ENCODE measurements around the gene LCOR.

Gene LCOR

DNA sequence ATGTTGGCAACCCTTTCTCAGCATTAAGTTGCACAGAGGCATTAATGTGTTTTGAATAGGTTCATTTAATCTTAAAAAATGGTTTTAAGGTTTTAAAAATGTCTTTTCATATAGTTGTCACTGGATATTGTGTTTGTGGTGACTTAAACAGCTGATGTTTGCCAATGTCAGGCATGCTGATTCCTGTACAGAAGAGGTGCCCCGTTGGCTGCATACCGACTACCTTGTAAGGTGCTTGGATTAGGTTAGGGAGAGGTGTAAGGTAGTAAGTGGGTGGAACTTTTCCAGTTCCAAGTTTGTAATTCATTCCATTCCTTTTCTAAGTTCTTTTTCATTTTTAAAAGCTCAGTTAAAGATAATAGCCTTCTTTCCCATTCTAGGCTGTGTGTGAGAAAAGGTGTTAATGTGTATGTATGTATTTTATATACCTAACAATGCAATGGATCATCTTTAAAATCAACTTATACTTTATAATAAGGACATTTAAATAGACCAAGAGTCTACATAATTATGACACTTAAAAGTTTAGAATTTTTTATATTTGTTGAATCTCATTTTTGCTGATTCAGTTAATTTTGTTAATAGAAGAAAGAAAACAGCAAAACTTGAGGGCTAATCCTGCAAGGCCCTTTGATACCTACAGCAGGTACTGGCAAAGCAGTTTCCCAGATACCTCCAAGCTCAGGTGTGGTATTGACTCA, 155.2 kb downstream of the LCOR start:
- DNase-seq (ENCODE audit: low read depth in 2 of 2), result no peak

DNA sequence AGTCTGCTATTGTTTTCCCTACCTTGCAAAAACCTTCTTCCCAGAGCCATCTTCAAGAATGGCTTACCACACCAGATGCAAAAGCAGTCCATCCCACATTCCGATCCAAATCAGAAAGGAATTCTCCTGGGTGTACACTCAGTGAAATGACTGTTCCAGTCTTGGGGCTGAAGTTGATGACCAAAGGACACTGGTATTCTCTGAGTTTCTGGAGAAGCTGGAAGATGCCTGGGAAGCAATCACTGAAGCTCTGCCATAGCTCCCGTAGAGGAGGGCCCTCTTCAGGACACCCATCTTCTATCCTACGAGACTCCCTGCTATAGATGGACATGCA, 155.7 kb downstream of the LCOR start:
- no peak for DNase-seq (ENCODE audit: low read depth in 2 of 2)

DNA sequence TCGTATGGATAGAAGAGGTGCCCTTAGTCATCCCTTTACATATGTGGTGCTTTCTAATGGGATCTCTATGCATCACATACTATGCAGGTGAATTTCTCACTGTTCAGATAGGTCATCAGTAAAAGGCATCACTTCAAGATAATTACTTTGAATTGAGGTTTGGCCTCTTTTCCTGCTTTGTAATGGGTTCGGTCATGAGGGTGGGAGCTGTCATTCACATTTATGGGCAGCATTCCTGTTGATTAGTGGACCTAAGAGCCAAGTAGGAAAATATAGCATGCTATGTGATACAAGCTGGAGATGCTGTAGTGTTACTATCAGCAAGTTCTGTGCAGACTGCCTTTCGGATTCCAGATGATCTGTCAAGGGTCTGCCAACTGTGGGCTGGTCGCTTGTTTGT, 156.3 kb downstream of the LCOR start:
- DNase-seq (ENCODE audit: low read depth in 2 of 2), result no peak

DNA sequence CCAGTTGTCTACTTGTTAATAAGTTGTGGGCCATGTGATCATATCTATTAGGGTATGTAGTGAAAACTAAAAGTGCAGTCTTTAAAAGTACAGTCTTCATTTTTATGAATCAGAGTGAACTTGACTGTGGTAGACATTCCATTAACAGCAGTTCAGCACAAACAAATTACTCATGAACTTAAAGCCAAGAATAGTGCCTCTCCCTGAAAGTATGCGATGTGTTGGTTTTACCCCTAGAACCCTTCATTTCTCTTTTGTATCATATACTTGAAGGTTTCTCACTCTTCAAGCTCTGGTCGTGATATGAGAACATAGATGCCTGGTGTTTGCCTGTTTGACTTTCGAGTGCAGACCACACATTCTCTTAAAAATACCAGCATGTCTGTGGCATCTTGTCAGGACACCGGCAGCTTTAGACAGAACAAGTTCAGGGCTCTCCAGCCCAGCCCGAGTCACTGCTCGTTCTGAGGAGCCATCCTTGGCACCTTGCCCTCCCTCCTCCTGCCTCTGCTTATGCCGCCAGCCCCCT, 159.3 kb downstream of the LCOR start:
- DNase-seq (ENCODE audit: low read depth in 2 of 2), result no peak

DNA sequence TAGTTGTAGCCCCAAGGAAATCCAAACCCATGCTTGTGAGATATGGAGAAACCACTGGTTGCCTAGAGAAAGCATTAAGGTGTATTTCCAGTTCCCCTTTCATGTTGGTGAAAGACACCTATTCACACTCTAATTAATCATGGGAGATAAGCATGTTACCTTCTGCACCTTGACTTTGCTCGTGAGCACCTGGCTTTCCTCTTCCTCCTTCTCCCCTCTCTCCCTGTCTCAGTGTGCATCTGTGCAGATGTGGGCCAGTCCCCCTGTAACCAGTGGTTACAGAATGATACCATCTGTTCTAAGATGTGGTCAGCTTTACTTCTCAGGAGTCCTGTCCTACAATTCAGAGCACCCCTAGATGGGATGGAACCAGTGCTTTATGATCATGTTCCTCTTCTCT, 160.6 kb downstream of the LCOR start:
- DNase-seq (ENCODE audit: low read depth in 2 of 2), result no peak

DNA sequence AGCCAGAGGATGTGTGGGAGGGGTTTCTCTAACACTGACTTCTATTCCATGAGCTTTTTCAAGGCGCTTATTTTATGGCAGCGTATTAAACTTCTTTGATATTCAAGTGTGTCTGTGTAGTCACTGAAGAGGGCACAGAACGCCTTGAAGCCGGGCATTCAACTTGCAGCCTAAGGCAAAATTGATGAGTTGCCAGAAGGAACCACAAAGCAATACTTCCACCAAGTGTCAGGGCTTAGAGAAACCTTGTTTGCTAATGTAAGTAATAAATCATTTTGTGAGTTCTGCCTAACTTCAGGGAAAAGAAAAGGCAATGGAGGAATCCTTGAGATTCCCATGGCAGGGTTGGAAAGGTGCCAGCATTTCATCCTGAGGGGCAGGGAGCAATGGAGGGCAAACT, 163.8 kb downstream of the LCOR start:
- DNase-seq (ENCODE audit: low read depth in 2 of 2), result no peak

DNA sequence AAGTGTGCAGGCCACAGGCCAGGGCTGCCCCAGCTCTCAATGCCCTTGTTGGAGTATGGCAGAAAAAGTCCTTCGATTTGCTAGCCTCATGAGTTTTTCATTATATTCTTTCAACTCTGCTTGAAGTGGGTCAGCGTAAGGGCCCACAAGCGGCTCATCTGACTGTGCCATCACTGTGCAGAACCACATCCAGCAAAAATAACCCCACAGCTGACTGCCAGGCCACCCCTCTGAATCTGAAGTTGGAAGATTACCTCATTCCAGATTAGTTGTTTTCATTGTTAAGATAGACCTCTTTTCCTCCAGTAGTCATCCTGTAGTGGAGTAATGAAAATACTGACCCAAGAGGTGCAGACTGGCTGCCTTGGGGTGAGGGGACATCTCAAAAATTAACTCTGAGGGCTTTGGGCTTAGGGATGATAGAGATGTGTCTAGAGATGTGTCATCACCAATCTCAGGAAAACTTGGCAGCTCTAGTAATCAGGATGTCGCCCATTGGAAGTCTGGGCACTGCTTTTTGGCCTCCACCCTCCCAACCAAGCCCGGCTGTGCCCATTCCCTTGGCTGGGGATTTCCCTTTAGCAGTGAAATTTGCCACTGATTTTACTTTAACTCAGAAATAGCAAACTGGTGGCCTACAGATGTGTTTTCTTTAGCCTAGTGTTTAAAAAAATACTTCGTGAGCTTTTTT, 164.3 kb downstream of the LCOR start:
- DNase-seq (ENCODE audit: low read depth in 2 of 2), result no peak

DNA sequence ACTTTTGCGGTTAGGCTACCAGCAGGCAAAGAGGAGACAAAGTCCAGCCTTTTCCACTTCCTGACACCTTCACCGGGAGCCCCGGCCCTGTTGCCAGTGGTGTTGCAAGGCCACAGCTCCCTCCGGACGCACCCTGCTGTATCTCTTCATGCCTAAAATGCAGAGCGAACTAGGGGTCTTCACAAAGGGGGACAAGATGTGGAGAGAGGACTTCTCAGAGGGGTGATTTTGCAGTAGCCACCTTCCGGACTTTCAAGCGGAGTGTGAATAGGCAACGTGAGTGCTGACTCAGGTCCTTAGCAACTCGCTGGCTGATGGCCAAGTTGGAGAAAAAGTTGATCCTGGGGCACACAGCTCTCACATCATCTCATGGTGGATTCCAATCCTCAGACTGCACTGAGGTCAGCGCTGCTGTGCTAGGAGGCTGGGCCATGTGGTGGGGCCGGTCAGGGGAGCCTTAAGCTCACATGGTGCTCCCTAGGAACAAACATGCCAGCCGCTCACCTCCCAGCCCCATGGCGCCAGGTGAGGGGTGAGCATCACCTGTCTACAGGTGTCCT, 166.3 kb downstream of the LCOR start:
- no peak for DNase-seq (ENCODE audit: low read depth in 2 of 2)

DNA sequence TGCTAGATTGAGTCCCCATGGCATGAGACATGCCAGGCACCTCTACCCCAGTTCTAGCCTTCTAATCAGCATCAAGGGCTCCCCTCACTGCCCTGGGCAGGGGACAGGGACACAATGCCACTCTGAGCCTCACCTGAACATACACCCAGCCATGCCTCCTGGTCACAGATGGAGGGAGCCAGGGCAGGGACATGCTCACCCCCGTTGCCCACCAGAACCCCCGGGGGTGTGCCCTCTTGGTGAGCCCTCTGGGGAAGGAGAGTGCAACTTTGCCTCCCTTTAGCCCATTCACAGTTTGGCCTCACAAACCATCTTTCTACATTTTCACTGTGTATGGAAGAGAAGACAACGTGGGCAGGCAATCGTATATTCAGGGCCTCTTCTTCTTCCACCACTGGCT, 167.2 kb downstream of the LCOR start:
- DNase-seq (ENCODE audit: low read depth in 2 of 2), result no peak

DNA sequence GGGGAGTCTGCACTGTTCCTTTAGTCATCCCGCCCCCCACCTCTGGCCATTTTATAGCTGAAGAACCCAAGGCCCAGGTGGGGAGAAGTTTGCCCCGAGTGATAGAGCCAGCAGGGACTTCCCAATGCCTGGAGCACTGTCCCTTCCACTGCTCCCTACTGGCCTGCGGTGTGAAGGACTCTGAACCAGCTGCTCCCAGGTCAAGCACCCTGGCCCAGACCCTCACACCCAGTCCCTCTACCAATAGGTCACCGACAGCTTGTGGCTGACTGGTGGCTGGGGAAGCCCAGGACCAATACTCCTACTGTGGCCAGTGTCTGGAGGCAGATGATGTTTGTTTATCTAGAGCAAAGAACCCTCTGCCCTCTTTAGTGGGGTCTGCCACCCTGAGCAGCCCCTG, 167.9 kb downstream of the LCOR start:
- DNase-seq (ENCODE audit: low read depth in 2 of 2), result no peak

DNA sequence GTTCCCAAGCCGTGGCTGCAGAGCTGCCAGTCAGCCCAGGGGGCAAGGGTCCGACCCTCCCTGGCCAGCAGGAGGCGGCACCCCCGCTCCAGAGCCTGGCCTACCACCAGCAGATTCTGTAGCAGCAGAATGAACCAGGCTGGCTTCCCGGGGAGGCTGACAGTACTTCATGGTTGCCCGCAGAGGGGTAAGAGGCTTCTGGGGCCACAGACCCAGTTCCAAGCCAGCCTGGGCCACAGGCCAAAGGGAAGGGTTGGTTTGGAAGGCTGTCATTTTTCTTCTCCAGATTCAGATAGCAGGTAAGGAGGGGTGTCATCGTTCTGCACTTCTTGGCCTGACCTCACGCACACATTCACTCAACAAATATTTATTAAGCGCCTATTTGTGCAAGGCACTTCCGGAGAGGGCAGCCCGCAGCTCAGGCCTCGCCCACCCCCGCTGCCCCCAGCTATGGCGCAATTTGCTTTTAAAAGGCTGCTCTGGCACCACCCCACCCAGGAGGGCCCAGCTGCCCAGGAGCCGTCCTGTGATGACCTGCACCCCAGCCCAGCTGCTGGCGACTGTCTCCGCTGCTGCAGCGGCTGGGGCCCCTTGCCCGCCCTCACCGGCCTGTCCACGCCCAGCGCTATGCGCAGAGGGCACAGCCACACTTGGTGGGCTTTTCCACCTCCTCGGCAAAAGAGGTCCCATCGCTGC, 168.5 kb downstream of the LCOR start:
- DNase-seq (ENCODE audit: low read depth in 2 of 2), result no peak

DNA sequence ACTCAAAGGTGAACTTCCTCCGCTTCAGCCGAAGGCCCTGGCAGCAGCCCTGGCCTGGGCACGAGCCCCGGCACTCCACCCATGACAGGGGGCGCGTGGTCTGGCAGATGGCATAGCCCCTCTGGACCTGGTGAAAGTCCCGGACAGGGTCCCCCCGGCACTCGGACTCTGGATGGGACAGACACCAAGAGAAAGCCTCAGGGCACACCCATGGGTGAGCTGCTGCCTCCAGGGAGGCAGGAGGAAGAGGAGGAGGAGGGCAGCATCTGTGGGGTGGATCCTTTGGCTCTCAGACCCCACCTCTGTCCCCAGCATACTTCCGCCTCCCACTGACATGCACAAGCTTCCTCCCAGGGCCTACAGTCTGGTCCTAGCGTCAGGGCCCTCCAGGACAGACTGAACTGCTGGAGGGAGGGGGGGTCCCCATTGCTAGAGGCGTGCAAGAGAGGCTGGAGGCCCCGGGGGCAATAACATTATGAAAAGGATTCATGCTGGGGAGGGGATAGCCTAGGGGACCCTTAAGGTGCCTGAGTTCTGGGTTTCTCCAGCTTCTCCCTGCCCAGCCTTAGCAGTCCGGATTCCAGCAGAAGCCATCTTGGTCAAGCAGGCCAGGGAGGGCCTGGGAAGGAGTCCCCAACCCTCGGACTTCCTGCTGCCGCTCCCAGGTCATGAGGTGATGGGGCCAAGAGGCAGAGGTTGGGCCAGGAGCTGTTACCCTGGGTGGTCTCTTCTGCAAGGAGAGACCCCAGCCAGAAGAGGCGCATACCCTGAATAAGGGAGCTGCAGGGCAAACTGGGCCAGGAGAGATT, 169.3 kb downstream of the LCOR start:
- no peak for DNase-seq (ENCODE audit: low read depth in 2 of 2)

DNA sequence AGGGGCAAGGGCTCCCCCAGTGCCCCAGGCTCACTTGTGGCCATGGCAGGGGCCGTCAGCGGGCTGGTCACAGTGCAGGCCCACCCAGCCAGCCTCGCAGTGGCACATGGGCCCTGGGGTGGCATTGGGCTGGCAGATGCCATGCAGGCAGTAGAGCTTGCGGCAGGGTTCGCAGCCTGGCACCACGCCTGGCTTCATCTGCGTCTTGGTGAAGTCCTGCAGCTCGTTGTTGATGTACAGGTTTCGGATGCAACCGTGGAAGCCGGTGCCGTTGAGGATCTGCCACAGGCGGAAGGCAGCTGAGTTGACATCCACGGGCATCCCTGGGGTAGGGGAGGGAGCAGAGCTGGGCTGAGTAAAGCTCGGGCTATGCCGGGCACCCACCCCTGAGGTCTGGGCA, 170.6 kb downstream of the LCOR start:
- no peak for DNase-seq (ENCODE audit: low read depth in 2 of 2)

DNA sequence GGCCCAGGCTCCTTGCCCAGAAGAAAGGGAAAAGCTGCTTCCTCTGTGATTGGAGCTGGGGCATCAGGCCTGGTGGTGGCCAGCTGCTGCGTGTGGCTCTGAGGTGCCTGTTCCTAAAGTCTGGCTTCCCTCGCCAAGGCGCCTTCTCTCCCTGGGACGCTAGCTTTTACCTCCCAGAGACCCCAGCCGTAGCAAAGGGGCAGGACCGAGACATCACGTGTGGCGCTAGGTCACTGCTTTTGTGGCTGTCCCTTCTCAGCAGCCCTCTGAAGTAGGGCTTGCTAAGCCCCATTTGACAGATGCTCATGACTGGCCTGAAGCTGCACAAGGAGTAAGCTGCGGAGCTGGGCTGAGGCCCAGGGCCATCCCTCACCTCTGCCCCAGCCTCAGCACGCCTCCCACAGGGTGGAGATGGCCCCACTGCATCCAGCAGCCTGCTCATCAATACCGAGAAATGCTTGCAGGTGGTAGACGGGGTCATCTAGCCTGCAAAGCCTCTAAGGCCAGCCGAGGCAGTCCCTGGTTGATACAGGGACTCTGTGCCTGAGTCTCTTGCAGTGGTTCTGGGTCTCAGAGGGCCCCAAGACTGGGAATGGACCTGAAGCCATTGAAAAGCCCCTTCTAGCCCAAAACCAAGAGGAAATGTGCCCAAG, 171.2 kb downstream of the LCOR start:
- no peak for DNase-seq (ENCODE audit: low read depth in 2 of 2)

DNA sequence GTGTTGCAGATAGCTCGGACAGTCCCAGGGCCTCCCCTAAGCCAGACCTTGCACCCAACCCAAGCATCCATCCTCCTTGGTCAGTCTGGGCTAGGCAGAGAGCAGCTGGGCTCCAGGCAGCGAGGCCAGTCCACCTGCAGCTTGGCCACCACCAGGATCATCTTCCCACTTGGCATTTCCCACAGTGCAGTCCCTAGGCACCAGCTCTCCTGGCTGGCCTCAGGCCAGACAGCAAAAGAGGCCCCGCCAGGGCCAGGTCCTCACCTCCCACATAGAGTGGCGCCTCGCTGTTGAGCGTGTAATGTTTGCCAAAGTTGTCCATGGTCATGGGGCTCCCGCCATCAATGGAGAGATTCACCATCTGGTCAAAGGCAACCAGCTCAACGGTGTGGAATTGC, 171.7 kb downstream of the LCOR start:
- DNase-seq (ENCODE audit: low read depth in 2 of 2), result no peak

DNA sequence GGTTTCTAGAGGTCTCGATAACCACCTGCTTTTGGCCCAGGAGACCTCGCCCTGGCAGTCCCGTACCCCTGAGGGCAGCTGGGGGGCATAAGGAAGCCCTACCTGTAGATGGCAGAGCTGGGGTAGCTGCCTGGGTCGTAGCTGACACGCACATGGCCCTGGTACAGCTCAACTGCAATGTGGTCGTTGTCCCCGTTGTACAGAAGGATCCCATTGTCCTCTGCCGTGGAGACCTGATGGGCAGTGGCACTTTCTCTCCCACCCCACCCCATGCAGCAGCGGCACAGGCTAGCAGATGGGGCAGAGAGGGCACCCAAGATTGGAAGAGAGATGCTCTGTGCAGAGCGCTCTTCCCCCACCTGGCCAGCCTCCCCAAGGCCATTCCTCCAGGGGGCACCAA, 172.5 kb downstream of the LCOR start:
- DNase-seq (ENCODE audit: low read depth in 2 of 2), result no peak

DNA sequence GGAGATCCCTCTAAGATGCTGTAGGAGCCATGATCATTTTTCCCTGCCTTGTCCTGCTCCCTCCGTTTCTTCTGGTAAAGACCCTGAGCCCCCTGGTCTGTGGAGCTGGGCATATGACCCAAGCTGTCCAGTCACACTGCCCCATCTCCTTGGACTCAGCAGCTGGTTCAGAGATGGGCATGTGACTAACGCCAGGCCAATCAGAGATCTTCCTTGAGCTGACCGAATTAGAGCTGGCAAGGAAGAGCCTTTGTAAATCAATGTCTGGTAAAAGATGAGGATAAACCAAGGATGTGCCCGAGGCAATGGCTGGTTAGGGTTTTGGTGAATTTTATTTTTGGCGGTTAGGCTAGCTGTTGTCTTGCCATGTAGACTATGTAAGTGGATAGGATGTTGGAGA, 173.3 kb downstream of the LCOR start:
- DNase-seq (ENCODE audit: low read depth in 2 of 2), result no peak

DNA sequence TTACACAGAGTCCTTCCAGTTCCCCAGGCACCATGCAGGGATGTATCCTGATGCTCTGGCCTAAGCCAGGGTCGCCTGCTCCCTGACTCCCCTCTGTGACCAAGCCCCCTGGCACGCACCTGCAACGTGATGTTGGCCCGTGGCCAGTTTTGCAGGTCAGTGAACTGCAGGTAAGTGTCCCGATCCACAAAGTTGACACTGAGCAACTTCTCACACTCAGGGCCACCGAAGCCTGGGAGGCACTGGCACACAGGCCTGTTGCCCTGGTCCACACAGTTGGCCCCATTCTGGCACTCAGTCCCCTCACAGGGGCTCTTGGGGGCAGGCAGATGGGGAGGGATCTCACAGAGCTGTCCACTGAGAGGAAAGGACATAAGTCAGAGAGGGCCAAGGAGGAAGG, 174.3 kb downstream of the LCOR start:
- DNase-seq (ENCODE audit: low read depth in 2 of 2), result no peak

DNA sequence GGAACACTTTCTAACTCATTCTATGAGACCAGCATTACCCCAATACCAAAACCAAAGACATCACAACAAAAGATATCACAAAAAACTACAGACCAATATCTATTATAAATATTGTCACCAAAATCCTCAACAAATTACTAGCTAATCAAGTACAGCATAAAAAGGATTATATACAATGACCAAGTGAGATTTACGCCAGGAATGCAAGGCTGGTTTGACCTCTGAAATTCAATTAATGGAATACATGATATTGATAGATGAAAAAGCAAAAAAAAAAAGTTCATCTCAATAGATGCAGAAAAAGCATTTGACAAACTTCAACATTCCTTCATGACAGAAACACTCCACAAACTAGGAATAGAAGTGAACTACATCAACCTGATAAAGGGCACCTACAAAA, 175.3 kb downstream of the LCOR start:
- no peak for DNase-seq (ENCODE audit: low read depth in 2 of 2)

DNA sequence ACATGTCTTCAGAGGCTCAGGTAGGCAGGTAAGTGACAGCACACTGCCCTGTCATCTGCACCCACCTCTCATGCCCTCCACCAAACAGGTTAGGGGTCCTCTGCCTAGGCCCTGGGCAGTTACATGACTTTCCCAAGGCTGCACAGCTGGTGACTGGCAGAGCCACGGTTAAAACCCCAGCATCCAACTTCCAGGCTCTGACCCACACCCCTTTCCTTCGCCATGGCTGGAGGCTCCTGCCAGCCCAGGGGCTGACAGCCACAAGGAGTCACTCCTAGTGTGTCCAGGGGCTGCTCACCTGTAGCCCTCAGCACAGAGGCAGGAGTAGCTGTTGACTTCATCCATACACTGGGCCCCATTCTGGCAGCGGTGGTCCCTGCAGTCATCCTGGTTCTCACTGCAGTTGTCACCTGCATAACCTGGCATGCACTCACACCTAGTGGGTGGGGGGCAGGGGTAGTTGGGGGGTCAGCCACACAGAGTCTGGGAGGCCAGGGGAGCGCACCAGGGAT, 178.7 kb downstream of the LCOR start:
- DNase-seq (ENCODE audit: low read depth in 2 of 2), result no peak

DNA sequence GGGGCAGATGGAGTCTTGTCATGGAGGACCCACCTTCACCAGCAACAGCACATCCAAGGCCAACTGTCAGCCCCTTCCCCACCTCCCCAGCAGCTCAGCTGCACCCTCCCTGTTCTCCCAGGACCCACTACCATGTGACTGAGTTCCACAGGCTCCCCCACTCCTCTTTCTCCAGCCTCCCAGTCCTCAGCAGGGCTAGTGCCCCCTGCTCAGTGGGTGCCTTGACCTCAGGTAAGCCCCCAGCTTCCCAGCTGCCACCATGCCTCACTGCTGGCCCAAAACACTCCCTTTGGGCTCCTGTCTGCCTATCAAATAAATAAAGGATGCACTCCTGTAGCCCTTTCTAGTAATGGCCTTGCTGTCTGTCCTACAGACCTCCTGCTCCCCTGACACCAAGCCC, 179.3 kb downstream of the LCOR start:
- DNase-seq (ENCODE audit: low read depth in 2 of 2), result no peak

Data from stimulated activated CD8-positive, alpha-beta memory T cell treated with anti-CD3 and anti-CD28 coated beads, Interleukin-7, amount 100 ng/mL, for 4 hours (primary cell).